D721Med (cell line): ENCODE measurements around the gene CORO7.

Experiments
- DNase-seq: peaks from one replicate; pipeline ENCODE4 v3.0.0; 2011; ENCODE audit warnings: low spot score; ENCODE audit not compliant: insufficient read length
- FAIRE-seq: peaks from 2 replicates; lab custom pipeline; 2011; peaks lifted over from hg19 to GRCh38; lab: Jason Lieb, UNC
- TF ChIP-seq, protein P1 (sequence below): IDR thresholded peaks from 2 replicates; pipeline ENCODE4 v1.5.1; 2012; ENCODE audit warnings: mild to moderate bottlenecking, control low read depth; ENCODE audit not compliant: insufficient read depth; ENCODE audit errors: missing control alignments

CORO7 gene

GRCh38 chr16:4390266-4391260, 25.8 kb downstream of the CORO7 start:
- FAIRE-seq (no peak), DNase-seq (no peak)
- TF ChIP-seq, protein P1, sequence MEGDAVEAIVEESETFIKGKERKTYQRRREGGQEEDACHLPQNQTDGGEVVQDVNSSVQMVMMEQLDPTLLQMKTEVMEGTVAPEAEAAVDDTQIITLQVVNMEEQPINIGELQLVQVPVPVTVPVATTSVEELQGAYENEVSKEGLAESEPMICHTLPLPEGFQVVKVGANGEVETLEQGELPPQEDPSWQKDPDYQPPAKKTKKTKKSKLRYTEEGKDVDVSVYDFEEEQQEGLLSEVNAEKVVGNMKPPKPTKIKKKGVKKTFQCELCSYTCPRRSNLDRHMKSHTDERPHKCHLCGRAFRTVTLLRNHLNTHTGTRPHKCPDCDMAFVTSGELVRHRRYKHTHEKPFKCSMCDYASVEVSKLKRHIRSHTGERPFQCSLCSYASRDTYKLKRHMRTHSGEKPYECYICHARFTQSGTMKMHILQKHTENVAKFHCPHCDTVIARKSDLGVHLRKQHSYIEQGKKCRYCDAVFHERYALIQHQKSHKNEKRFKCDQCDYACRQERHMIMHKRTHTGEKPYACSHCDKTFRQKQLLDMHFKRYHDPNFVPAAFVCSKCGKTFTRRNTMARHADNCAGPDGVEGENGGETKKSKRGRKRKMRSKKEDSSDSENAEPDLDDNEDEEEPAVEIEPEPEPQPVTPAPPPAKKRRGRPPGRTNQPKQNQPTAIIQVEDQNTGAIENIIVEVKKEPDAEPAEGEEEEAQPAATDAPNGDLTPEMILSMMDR: no peak

- FAIRE-seq (no peak), DNase-seq (no peak)
These were observed 27.1 kb downstream of the CORO7 start for GRCh38 chr16:4389051-4389955.

DNA sequence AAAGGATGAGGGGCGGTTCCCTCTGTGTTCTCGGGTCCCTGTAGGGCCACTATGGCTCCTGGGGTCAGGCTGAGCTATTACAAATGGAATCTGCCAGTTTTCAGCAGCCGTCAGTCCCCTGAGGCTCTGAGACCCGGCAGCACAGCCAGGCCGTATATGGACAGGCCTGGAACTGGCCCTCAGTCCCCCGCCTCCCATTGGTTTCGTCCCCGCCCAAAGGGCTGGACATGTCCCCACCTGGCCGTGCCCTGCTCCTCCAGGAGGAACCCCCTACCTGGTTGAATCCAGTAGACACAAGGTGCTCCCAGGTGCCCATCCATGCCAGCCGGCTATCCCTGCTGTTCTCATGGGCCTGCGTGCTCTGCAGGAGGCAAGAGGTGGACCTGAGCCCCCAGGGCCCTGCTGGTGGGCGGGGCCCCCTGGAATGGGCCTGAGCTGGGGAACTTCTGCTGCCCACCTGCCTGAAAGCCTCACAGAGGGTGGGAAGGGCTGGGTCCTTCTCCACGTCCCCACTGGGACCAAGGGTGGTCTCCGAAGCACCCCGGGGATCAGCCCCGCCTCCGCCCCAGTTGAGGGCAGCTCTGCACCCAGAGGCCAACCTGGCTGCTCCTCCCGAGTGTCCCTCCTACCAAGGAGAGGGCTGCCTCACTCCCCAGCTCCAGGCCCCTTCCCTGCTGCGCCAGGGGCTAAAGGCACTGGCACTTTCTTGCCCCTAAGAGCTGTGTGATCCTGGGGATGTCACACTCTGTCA, 27.9 kb downstream of the CORO7 start:
- TF ChIP-seq, protein P1: no peak
- no peak for FAIRE-seq
- DNase-seq: no peak

More at GRCh38 chr16:4389051-4389955, 27.1 kb downstream of the CORO7 start:
- TF ChIP-seq, protein P1: no peak

DNA sequence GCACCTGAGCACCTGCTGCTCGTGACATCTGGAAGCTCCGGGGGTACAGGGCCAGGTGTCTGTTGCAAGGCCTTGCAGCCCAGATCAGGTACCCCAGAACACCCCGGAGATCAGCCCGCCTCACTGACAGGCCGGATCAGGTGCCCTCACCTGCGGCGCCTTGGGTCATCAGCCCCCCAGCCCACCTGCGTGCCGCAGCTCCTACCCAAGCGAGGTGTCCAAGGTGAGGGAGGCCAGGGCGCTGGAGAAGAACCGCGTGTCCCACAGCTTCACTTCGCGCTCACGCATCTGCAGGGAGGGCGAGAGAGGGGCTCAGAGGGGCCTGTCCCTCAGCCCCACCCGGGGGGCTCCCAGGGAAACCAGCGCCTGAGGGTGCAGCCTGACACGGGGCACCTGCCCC, 28.6 kb downstream of the CORO7 start:
- TF ChIP-seq, protein P1: no peak
- no peak for FAIRE-seq
- DNase-seq: no peak

DNA sequence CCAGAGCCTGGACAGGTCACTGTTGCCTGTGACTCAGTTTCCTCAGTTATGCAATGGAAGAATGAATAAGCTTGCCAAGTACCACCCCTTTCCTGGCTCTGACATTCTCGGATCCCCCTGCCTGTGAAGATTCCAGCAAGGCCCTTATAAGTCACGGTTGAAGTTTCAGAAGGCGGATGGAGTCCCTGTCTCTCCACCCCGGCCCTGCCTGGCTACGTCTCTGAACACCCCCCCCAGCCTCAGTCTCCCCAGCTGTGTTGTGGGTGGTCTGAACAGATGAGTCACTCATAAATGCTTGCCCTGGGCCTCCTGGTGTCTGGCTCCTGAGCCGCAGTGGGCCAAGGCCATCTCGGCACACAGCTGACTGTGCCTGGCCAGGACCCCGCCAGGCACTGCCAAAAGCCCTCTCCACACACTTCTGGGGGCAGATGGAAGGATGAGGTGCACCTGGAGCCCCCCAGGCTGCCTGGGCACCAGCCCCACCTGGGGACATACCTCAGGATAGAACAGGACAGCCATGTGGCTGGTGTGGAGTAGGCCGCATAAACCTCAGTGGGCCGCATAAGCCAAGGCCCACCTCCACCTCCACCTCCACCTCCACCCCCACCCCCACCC, 29.3 kb downstream of the CORO7 start:
- no peak for FAIRE-seq
- TF ChIP-seq, protein P1: no peak
- no peak for DNase-seq

DNA sequence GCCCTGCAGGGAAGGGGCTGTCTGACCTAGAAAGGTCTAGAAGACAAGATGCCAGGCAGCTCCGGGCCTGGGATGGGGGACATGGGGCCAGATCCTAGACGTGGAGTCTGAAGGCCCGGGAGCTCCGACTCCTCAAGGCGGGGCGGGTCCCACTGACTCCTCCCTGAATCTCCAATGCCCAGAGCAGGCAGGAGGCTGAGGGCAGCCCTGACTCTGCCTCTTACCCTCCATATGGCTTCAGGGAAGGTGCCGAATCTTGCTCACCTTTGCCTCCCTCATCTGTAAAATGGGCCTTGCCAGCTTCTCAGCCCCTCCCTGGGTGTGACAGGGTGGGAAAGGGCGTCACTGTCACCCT, 30.0 kb downstream of the CORO7 start:
- DNase-seq (no peak), FAIRE-seq (no peak)
- TF ChIP-seq, protein P1: no peak
